B cell (primary cell): ENCODE data around the gene TENT4B. TPM values are rescaled to one million over a fixed set of nuclear protein-coding genes. Genes with fewer than 3 reads are reported as not detected.
A peak's percentile ranks its signal among the peaks of the same experiment; 100 is the strongest.

Experiments used
- ATAC-seq: fragments of 200-7000 bp; cut with Tn5 transposase; one replicate; pipeline ENCODE4 v1.10.0; 2021; ENCODE audit warnings: low read depth, mild to moderate bottlenecking, moderate number of reproducible peaks, moderate library complexity
- CTCF ChIA-PET: fragments of 350-600 bp; sonication (Branson Sonifier 250); formaldehyde crosslinking; loops from one replicate; lab custom pipeline; 2021; ENCODE audit warnings: antibody characterized with exemption, inconsistent platforms; lab: Charles Lee
- POLR2A ChIA-PET: fragments of 350-600 bp; sonication (Branson Sonifier 250); formaldehyde crosslinking; loops from one replicate; lab custom pipeline; 2021; ENCODE audit warnings: antibody characterized with exemption; lab: Charles Lee
- DNase-seq: peaks from one replicate; pipeline ENCODE4 v3.0.0; 2013
- H2AFZ ChIP-seq: 2 replicates; pipeline ENCODE4 v1.6.1; 2012; ENCODE audit warnings: mild to moderate bottlenecking, low read depth, low read length; ENCODE audit not compliant: insufficient read depth, poor library complexity, severe bottlenecking
- H3K27ac ChIP-seq, 2 donors: 1 replicate in 1 of 2; 2 replicates in 1 of 2; pipeline ENCODE4 v1.5.1; 2012 to 2013; ENCODE audit warnings: low read length in 2 of 2, mild to moderate bottlenecking in 2 of 2, moderate library complexity in 1 of 2
- H3K27me3 ChIP-seq, 4 experiments: fragments of 200-600 bp in 1 of 4; sonication (generic) in 1 of 4; replicated peaks in 1 of 4; 1 replicate in 2 of 4; 2 replicates in 2 of 4; pipeline versions ENCODE4 v1.6.1 to v1.7.0; 2013 to 2016; ENCODE audit warnings: low read length in 3 of 4, mild to moderate bottlenecking in 2 of 4, mixed read lengths in 1 of 4, moderate library complexity in 1 of 4; ENCODE audit not compliant: insufficient read depth in 4 of 4, control insufficient read depth in 3 of 4; ENCODE audit errors: control extremely low read depth in 1 of 4
- H3K36me3 ChIP-seq, 2 experiments: replicated peaks in 1 of 2; 1 replicate in 1 of 2; 2 replicates in 1 of 2; pipeline versions ENCODE4 v1.6.1 to v1.7.1; 2013; ENCODE audit warnings: low read length in 1 of 2; ENCODE audit not compliant: insufficient read depth in 2 of 2, control insufficient read depth in 1 of 2; ENCODE audit errors: control extremely low read depth in 1 of 2, extremely low read depth in 1 of 2
- H3K4me1 ChIP-seq, 2 donors: fragments of 200-600 bp in 1 of 2; sonication (generic) in 1 of 2; 1 replicate in 1 of 2; 2 replicates in 1 of 2; pipeline versions ENCODE4 v1.5.1 to v1.6.1; 2013 to 2017; ENCODE audit warnings: low read length in 2 of 2; ENCODE audit not compliant: control insufficient read depth in 2 of 2, insufficient read depth in 2 of 2
- H3K4me2 ChIP-seq: replicated peaks from 2 replicates; pipeline ENCODE3; 2012; ENCODE audit warnings: mild to moderate bottlenecking, low read depth, low read length; ENCODE audit not compliant: poor library complexity, severe bottlenecking
- H3K4me3 ChIP-seq, 5 experiments: fragments of 200-600 bp in 1 of 5; sonication (generic) in 1 of 5; 1 replicate in 3 of 5; 2 replicates in 2 of 5; pipeline versions ENCODE4 v1.5.1 to v1.7.0; 2011 to 2016; ENCODE audit warnings: low read length in 4 of 5, mild to moderate bottlenecking in 4 of 5, low read depth in 2 of 5, control low read depth in 1 of 5, moderate library complexity in 1 of 5; ENCODE audit not compliant: insufficient read depth in 1 of 5; ENCODE audit errors: control extremely low read depth in 1 of 5, extremely low read depth in 1 of 5
- H3K79me2 ChIP-seq: fragments of 200-600 bp; sonication (generic); one replicate; pipeline ENCODE4 v1.6.0; 2016; ENCODE audit warnings: low read length; ENCODE audit not compliant: control insufficient read depth, insufficient read depth
- H3K9ac ChIP-seq: fragments of 200-600 bp; sonication (generic); 2 replicates; pipeline ENCODE4 v1.6.1; 2017; ENCODE audit warnings: mild to moderate bottlenecking, low read length, moderate library complexity
- H3K9me3 ChIP-seq, 3 donors: one replicate each; pipeline versions ENCODE4 v1.6.1 to v1.7.1; 2013; ENCODE audit warnings: low read length in 2 of 3; ENCODE audit not compliant: control insufficient read depth in 2 of 3, insufficient read depth in 1 of 3; ENCODE audit errors: control extremely low read depth in 1 of 3
- H4K20me1 ChIP-seq: 2 replicates; pipeline ENCODE4 v1.6.0; 2012; ENCODE audit warnings: mild to moderate bottlenecking, low read length; ENCODE audit not compliant: insufficient read depth, control insufficient read depth, poor library complexity, severe bottlenecking
- H3K27ac Mint-ChIP-seq: one replicate; pipeline ENCODE4 v1.8.0; 2021; ENCODE audit warnings: mixed read lengths
- H3K27me3 Mint-ChIP-seq: one replicate; pipeline ENCODE4 v1.8.0; 2021; ENCODE audit warnings: mixed read lengths
- H3K4me1 Mint-ChIP-seq: one replicate; pipeline ENCODE4 v1.8.0; 2021; ENCODE audit warnings: mixed read lengths
- H3K4me3 Mint-ChIP-seq: one replicate; pipeline ENCODE4 v1.8.0; 2021; ENCODE audit warnings: mixed read lengths
- H3K9me3 Mint-ChIP-seq: one replicate; pipeline ENCODE4 v1.8.0; 2022; ENCODE audit warnings: mixed read lengths; ENCODE audit not compliant: insufficient read depth
- CTCF ChIP-seq: fragments of 200-600 bp; IDR thresholded peaks from one replicate; pipeline ENCODE4 v1.8.0; 2022; ENCODE audit warnings: antibody characterized with exemption, mild to moderate bottlenecking
- EZH2 ChIP-seq: IDR thresholded peaks from 2 replicates; pipeline ENCODE4 v1.6.1; 2012; ENCODE audit warnings: borderline replicate concordance, low read depth, mild to moderate bottlenecking, moderate library complexity, low read length; ENCODE audit not compliant: insufficient read depth, poor library complexity, severe bottlenecking
- WGBS: methylation state at CpG from one replicate; pipeline ENCODE4 v1.1.5; 2013; ENCODE audit warnings: missing lambda C conversion rate; ENCODE audit not compliant: insufficient coverage; 5-methylcytosine and 5-hydroxymethylcytosine counted together
- intact Hi-C: fragments of 100-400 bp; cut with micrococcal nuclease; formaldehyde crosslinking; loops from one replicate; pipeline ENCODE4 v1.10.0; 2022
- polyA plus RNA-seq: library from polyadenylated mRNA; depleted of rRNA; stranded (reverse); fragments of >200 nt; gene quantifications from 2 replicates; pipeline ENCODE4 v1.2.3, GENCODE V29; 2012
- total RNA-seq, 2 donors: library from RNA; stranded (reverse); fragments of 120-200 nt in 1 of 2; gene quantifications; 1 replicate in 1 of 2; 2 replicates in 1 of 2; pipeline versions ENCODE4 v1.2.3 to v1.2.4, GENCODE V29; 2013 to 2022

Gene TENT4B
- total and polyA plus RNA-seq, 2 donors (not counting 1 experiment from before 2014, with no cell fraction given): 6.1 to 17.1 TPM

GRCh38 chr16:50265260-50265659 lies 112.2 kb downstream of the TENT4B start:
- peak overlapping the region; percentile 75 for H3K4me3 Mint-ChIP-seq
- Histone ChIP-seq H3K4me3 (no peak overlapping the region), H3K27me3 (peaks cover 0 to 9% (median 4%) of the 10 kb centered on the region in 4 experiments), H3K27ac (no peak overlapping the region), H3K4me2 (peak overlapping the region; percentile 80), H3K36me3 (no peaks in the 10 kb centered on the region), H3K79me2 (peaks cover 34% of the 10 kb centered on the region), H2AFZ (peak overlapping the region; percentile 68), H4K20me1 (no peaks in the 10 kb centered on the region), H3K9ac (no peak overlapping the region), H3K9me3 (peaks cover 0 to 4% (median 2%) of the 10 kb centered on the region in 3 donors), H3K4me1 (peaks cover 35 to 39% of the 10 kb centered on the region in 2 donors)
- H3K9me3 Mint-ChIP-seq: no peaks in the 10 kb centered on the region
- ATAC-seq (peak; percentile 42), DNase-seq (peak; percentile 70)
- no peaks in the 10 kb centered on the region for H3K27me3 Mint-ChIP-seq
- ChIA-PET CTCF (interaction anchor here (0.8 to 8.5 kb wide), 7 partner anchors 11 to 102 kb away, joined by 3 to 63 read pairs (median 5); no protein-coding TSS in a partner anchor), POLR2A (interaction anchor here (0.5 to 2.7 kb wide), 3 partner anchors 10 to 22 kb away, joined by 3 to 17 read pairs (median 3); no protein-coding TSS in a partner anchor)
- peaks cover 56% of the 10 kb centered on the region for H3K4me1 Mint-ChIP-seq
- peak overlapping the region; percentile 87 for H3K27ac Mint-ChIP-seq
- no CpG with 5 or more reads among the region's 2 CpGs for WGBS
- intact Hi-C loops: loop anchor here (1.0 to 5.0 kb wide), 3 partner anchors 52 to 113 kb away; partner anchors contain the start of gene TENT4B
- no peak for TF ChIP-seq CTCF
- TF ChIP-seq EZH2: no peak

- ATAC-seq: no peak
- H3K4me1 Mint-ChIP-seq: peaks cover 59% of the 10 kb centered on the region
- DNase-seq: no peak
- H3K9me3 ChIP-seq: no peaks in the 10 kb centered on the region
- H4K20me1 ChIP-seq: no peaks in the 10 kb centered on the region
- peak overlapping the region; percentile 97 for H3K27ac Mint-ChIP-seq
- peak overlapping the region; percentile 68 for H2AFZ ChIP-seq
- H3K4me1 ChIP-seq: peaks cover 35 to 42% of the 10 kb centered on the region in 2 donors
- peak overlapping the region in 1 of 2 donors; percentile 79 for H3K27ac ChIP-seq
- H3K4me3 Mint-ChIP-seq: peak overlapping the region; percentile 90
- no peak for TF ChIP-seq CTCF
- no peak for TF ChIP-seq EZH2
- H3K36me3 ChIP-seq: no peaks in the 10 kb centered on the region
- peak overlapping the region in 3 of 5 experiments; percentile 57 to 68 (median 59) for H3K4me3 ChIP-seq
- H3K27me3 ChIP-seq: peaks cover 0 to 4% (median 2%) of the 10 kb centered on the region in 4 experiments
- no peaks in the 10 kb centered on the region for H3K27me3 Mint-ChIP-seq
- no peaks in the 10 kb centered on the region for H3K9me3 Mint-ChIP-seq
- WGBS: 67% methylated on average over 6 of the region's 10 CpGs
- CTCF ChIA-PET: interaction anchor here (0.8 to 8.5 kb wide), 7 partner anchors 10 to 102 kb away, joined by 3 to 63 read pairs (median 5); no protein-coding TSS in a partner anchor
- POLR2A ChIA-PET: interaction anchor here (0.5 to 2.7 kb wide), 4 partner anchors 9 to 22 kb away, joined by 3 to 17 read pairs (median 3); no protein-coding TSS in a partner anchor
- H3K9ac ChIP-seq: peak overlapping the region; percentile 68
- H3K4me2 ChIP-seq: peak overlapping the region; percentile 80
- peaks cover 34% of the 10 kb centered on the region for H3K79me2 ChIP-seq
- intact Hi-C loops: loop anchor here (1.0 to 5.0 kb wide), 5 partner anchors 8 to 114 kb away; partner anchors contain the start of gene TENT4B
These were observed 112.7 kb downstream of the TENT4B start for GRCh38 chr16:50265716-50266336.
